KG1 (cell line): Measurements from ENCODE around the gene FLOT1.

Experiments used
- DNase-seq: peaks from one replicate; lab custom pipeline; 2025; lab: John Stamatoyannopoulos, UW

Gene FLOT1

GRCh38 chr6:30679765-30680535 is 62.5 kb downstream of the FLOT1 start:
- DNase-seq: no peak

GRCh38 chr6:30678964-30679726 is 63.3 kb downstream of the FLOT1 start:
- DNase-seq: peak; percentile 64
